ENCODE measurements around the gene SLC6A15.

SLC6A15 gene

DNA sequence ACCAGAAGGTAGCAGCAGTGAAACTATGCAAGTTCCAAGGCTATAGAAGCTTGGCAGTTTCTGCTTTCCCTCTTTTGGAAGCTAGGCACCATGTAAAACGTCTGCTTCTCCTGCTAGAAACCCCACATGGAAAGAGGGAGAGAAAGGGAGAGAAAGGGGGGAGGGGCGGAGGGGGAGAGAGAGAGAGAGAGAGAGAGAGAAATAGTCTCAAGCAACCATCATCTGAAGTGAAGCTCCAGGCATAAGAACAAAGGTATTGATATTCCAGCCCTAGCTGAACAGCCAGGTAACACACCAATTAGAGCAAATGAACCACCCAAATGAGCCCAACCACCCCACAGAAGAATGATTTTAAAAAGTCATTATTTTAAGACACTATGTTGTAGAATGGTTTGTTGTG lies 8.5 kb downstream of the SLC6A15 start:
- ChIA-PET POLR2A (no interaction called here), CTCF (no interaction called here)
- TF ChIP-seq TARDBP (IDR thresholded peaks at IDR 0.05) (no peak), ARNT (IDR thresholded peaks at IDR 0.05) (no peak), L3MBTL2 (conservative IDR thresholded peaks at IDR 0.05) (no peak), LEF1 (IDR thresholded peaks at IDR 0.05; ENCODE audit: borderline replicate concordance) (no peak)
- no peak for DNase-seq (ENCODE audit: extremely low spot score)

DNA sequence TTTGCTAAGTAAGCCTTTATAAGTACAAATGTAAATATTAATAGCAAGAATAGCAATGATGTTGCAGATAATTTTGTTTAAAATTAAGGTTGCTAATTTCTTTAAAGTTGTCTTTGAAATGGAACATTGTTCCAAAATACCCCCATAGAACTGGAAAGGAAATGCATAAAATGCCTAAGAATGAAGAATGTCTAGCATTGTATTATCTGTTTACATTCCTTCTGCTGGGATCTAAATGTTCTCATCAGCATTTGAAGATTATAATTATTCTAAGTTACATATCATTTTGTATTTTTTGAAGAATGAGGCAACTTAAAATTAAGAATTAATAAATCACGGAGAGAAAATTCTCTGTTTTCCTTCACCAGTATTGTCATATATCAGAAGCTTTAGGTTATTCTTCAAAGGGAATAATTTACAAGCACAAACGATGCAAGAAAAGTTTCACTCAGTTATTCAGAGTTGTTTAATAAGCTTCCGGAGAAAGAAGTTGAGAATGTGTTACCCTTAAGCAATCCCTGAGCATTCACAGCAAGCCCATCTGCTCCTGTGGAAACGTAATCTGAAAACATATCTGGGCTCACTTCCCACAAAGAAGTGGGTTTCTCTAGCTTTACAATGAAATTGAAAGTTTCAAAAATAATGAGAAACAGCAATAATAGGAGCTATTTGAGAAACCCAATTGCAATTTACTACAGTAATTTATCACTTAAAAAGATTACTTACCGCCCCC lies 21.3 kb downstream of the SLC6A15 start:
- TF ChIP-seq NFRKB (IDR thresholded peaks at IDR 0.05) (no peak), FOXA1 (IDR thresholded peaks at IDR 0.05) (no peak), CTBP1 (IDR thresholded peaks at IDR 0.05; ENCODE audit: borderline replicate concordance) (no peak), ARNT (IDR thresholded peaks at IDR 0.05) (no peak), L3MBTL2 (conservative IDR thresholded peaks at IDR 0.05) (no peak), LEF1 (IDR thresholded peaks at IDR 0.05; ENCODE audit: borderline replicate concordance) (no peak), FOXM1 (IDR thresholded peaks at IDR 0.05; ENCODE audit: borderline replicate concordance) (no peak), ZNF384 (IDR thresholded peaks at IDR 0.05) (no peak)
- CTCF ChIA-PET = interaction anchor here (0.7 kb wide), 1 partner anchor 32 kb away, joined by 4 read pairs; no protein-coding TSS in a partner anchor
- DNase-seq (ENCODE audit: extremely low spot score) = no peak
- POLR2A ChIA-PET = no interaction called here

DNA sequence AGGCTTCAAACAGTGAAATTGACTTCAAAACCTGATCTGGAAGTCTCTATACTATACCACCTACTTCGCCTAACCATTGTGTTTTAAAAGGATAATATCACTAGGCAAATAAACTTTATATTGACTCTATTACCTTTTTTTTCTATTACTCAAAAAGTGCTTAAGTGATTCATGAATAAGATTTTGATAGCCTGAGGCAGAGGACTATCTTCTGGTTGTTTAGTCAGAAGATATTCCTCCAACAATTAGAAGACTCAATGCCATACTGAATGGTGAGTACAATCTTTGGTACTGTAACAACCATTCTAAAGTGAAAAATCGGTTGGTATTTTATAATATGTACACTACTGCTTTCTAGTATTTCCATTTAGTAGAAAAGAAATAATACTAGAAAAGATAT lies 22.8 kb downstream of the SLC6A15 start:
- ChIA-PET CTCF (no interaction called here), POLR2A (no interaction called here)
- TF ChIP-seq FOXM1 (IDR thresholded peaks at IDR 0.05; ENCODE audit: borderline replicate concordance) = no peak
- no peak for DNase-seq (ENCODE audit: extremely low spot score)

DNA sequence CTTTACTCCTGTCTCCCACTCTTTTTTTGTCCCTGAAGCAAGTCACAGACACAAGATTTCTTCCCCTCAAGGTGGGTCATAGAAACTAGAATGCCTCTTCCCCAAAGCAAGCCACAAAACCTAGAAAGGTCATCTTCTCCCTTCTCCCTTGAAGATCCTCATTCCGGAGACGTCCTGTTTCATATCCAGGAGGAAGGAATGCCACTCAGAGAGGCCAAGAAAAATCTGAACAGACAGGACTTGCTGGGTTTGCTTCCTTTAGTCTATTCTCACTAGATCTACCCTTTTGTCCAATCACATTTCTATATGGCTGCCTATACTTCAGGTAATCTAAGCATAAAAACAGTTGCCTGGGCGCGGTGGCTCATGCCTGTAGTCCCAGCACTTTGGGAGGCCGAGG lies 23.7 kb downstream of the SLC6A15 start:
- DNase-seq (ENCODE audit: extremely low spot score) = no peak
- no peak for TF ChIP-seq FOXA1 (IDR thresholded peaks at IDR 0.05)
- TF ChIP-seq SUZ12 (IDR thresholded peaks at IDR 0.05) = no peak
- TF ChIP-seq FOXK2 (IDR thresholded peaks at IDR 0.05) = no peak
- TF ChIP-seq HDGF (IDR thresholded peaks at IDR 0.05; ENCODE audit: borderline replicate concordance) = no peak
- TF ChIP-seq, protein P1, sequence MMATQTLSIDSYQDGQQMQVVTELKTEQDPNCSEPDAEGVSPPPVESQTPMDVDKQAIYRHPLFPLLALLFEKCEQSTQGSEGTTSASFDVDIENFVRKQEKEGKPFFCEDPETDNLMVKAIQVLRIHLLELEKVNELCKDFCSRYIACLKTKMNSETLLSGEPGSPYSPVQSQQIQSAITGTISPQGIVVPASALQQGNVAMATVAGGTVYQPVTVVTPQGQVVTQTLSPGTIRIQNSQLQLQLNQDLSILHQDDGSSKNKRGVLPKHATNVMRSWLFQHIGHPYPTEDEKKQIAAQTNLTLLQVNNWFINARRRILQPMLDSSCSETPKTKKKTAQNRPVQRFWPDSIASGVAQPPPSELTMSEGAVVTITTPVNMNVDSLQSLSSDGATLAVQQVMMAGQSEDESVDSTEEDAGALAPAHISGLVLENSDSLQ (IDR thresholded peaks at IDR 0.05) = no peak
- no peak for TF ChIP-seq SP1 (IDR thresholded peaks at IDR 0.05)
- TF ChIP-seq FOXM1 (IDR thresholded peaks at IDR 0.05; ENCODE audit: borderline replicate concordance) = no peak
- TF ChIP-seq L3MBTL2 (conservative IDR thresholded peaks at IDR 0.05) = no peak
- TF ChIP-seq CTBP1 (IDR thresholded peaks at IDR 0.05; ENCODE audit: borderline replicate concordance) = no peak
- no peak for TF ChIP-seq NFRKB (IDR thresholded peaks at IDR 0.05)
- no peak for TF ChIP-seq ZNF384 (IDR thresholded peaks at IDR 0.05)
- no peak for TF ChIP-seq ARNT (IDR thresholded peaks at IDR 0.05)
- ChIA-PET POLR2A (no interaction called here), CTCF (no interaction called here)

DNA sequence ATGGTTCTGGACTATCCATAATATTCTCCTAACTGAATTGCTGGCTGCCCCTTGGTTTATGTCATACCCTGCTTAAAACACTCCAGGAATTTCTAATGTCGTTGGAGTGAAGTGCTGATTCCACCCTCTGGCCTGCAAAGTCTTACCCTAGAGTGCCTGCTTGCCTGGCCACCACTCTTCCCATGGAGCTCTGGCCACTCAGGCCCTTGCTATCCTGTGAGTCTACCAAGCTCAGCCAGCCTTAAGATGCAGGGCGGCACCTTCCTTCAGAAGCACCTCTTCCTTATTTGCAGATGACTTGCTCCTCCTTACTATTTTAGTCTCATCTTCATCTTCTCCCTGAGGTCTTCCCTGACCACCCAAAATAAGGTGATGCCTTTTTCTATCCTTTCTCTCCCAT lies 35.3 kb downstream of the SLC6A15 start:
- ChIA-PET CTCF (interaction anchor here (1.6 kb wide), 1 partner anchor 154 kb away, joined by 3 read pairs; no protein-coding TSS in a partner anchor), POLR2A (no interaction called here)
- TF ChIP-seq FOXM1 (IDR thresholded peaks at IDR 0.05; ENCODE audit: borderline replicate concordance) = no peak
- TF ChIP-seq FOXK2 (IDR thresholded peaks at IDR 0.05) = no peak
- no peak for TF ChIP-seq CTBP1 (IDR thresholded peaks at IDR 0.05; ENCODE audit: borderline replicate concordance)
- TF ChIP-seq TARDBP (IDR thresholded peaks at IDR 0.05) = no peak
- TF ChIP-seq SUZ12 (IDR thresholded peaks at IDR 0.05) = no peak
- DNase-seq (ENCODE audit: extremely low spot score) = no peak

DNA sequence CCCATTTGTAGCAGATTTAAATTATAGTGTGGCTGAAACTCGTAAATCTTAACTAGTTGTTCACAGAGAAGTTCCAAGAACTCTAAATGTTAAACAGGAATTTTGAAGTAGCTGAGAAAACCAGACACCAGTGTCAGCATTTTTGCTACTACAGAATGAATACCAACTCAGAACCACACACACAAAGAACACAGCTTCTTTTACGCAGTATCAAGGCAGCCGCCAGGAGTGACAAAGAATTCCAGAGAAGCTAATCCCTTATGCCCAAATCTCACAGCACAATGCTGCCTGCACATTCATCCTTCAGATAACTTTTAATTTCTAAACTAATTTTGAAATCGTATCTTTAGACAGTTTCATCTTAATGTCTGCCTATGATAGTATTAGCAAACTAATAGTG lies 37.4 kb downstream of the SLC6A15 start:
- CTCF ChIA-PET = interaction anchor here (1.5 to 2.5 kb wide), 2 partner anchors 154 to 156 kb away, joined by 5 to 22 read pairs; no protein-coding TSS in a partner anchor
- no peak for DNase-seq (ENCODE audit: extremely low spot score)
- no peak for TF ChIP-seq FOXK2 (IDR thresholded peaks at IDR 0.05)
- no peak for TF ChIP-seq ELF4 (IDR thresholded peaks at IDR 0.05)
- no peak for TF ChIP-seq HDGF (IDR thresholded peaks at IDR 0.05; ENCODE audit: borderline replicate concordance)
- TF ChIP-seq, protein P1 (IDR thresholded peaks at IDR 0.05) = no peak
- TF ChIP-seq TARDBP (IDR thresholded peaks at IDR 0.05) = no peak
- no peak for TF ChIP-seq LEF1 (IDR thresholded peaks at IDR 0.05; ENCODE audit: borderline replicate concordance)
- no peak for TF ChIP-seq FOXM1 (IDR thresholded peaks at IDR 0.05; ENCODE audit: borderline replicate concordance)
- no peak for TF ChIP-seq NFRKB (IDR thresholded peaks at IDR 0.05)
- no peak for TF ChIP-seq ZNF384 (IDR thresholded peaks at IDR 0.05)
- TF ChIP-seq CTBP1 (IDR thresholded peaks at IDR 0.05; ENCODE audit: borderline replicate concordance) = no peak
- no peak for TF ChIP-seq SUZ12 (IDR thresholded peaks at IDR 0.05)
- POLR2A ChIA-PET = no interaction called here

DNA sequence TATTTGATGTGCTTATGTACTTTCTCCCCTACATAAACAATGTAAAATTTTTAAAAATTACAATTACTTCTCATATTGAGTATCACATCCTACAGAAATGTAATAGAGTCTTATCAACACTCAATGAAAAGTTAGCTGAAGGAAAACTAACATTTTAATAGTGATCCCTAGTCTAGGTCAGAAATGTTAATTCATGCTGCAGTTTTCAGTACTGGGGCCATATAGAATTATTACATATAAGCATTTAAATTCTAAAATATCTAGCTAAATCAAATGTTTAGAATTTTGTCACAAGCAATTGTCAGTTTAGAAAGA lies 37.8 kb downstream of the SLC6A15 start:
- ChIA-PET POLR2A (no interaction called here), CTCF (interaction anchor here (1.5 to 2.5 kb wide), 2 partner anchors 154 to 157 kb away, joined by 5 to 22 read pairs; no protein-coding TSS in a partner anchor)
- no peak for DNase-seq (ENCODE audit: extremely low spot score)
- TF ChIP-seq ELF4 (IDR thresholded peaks at IDR 0.05) (no peak), TARDBP (IDR thresholded peaks at IDR 0.05) (no peak), HDGF (IDR thresholded peaks at IDR 0.05; ENCODE audit: borderline replicate concordance) (no peak), FOXA1 (IDR thresholded peaks at IDR 0.05) (no peak), FOXK2 (IDR thresholded peaks at IDR 0.05) (no peak), ZNF384 (IDR thresholded peaks at IDR 0.05) (no peak), LEF1 (IDR thresholded peaks at IDR 0.05; ENCODE audit: borderline replicate concordance) (no peak), NFRKB (IDR thresholded peaks at IDR 0.05) (no peak), SP1 (IDR thresholded peaks at IDR 0.05) (no peak), BHLHE40 (IDR thresholded peaks at IDR 0.05; ENCODE audit: borderline replicate concordance) (no peak), FOXM1 (IDR thresholded peaks at IDR 0.05; ENCODE audit: borderline replicate concordance) (no peak), L3MBTL2 (conservative IDR thresholded peaks at IDR 0.05) (no peak)
- TF ChIP-seq, protein P1 (IDR thresholded peaks at IDR 0.05) = no peak

Measured in HEK293T (cell line).